ENCODE results near the gene SEZ6. TPM values are rescaled to one million over a fixed set of nuclear protein-coding genes. Genes with fewer than 3 reads are reported as not detected.

Gene SEZ6
- total RNA-seq, 1 experiment from 2014 or later, result not detected

DNA sequence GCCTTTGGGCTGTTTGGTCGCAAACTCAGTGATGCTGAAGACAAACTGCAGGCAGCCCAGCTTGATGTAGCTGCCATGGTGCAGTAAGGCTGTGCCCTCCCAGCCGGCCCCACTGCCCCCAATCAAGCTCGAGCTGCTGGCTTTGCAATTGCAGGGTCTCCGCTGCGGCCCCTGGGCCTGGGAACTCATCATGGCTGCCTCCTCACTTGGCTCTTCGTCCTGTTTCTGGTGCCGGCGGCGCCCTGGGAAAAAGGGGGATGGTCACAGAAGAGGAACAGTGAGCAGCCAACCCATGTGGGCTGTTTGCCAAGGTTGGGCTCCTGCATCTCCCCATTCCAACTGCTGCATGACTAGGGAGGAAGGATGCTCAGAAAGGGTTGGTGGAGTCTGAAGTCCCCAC, 99.6 kb downstream of the SEZ6 start:
- H3K4me3 ChIP-seq (ENCODE audit: low read depth in 2 of 2, low read length in 2 of 2), result no peak overlapping the region
- peaks cover 16% of the 10 kb centered on the region for H3K36me3 ChIP-seq (ENCODE audit: control insufficient read depth, insufficient read depth, low read length)
- ChIA-PET POLR2A (no interaction called here), CTCF (no interaction called here)
- DNase-seq (ENCODE audit: low read depth, low spot score) (no peak), ATAC-seq (no peak)
- no peak for TF ChIP-seq POLR2AphosphoS5 (IDR thresholded peaks at IDR 0.05; ENCODE audit: low read depth, low read length)
- TF ChIP-seq, protein P1, sequence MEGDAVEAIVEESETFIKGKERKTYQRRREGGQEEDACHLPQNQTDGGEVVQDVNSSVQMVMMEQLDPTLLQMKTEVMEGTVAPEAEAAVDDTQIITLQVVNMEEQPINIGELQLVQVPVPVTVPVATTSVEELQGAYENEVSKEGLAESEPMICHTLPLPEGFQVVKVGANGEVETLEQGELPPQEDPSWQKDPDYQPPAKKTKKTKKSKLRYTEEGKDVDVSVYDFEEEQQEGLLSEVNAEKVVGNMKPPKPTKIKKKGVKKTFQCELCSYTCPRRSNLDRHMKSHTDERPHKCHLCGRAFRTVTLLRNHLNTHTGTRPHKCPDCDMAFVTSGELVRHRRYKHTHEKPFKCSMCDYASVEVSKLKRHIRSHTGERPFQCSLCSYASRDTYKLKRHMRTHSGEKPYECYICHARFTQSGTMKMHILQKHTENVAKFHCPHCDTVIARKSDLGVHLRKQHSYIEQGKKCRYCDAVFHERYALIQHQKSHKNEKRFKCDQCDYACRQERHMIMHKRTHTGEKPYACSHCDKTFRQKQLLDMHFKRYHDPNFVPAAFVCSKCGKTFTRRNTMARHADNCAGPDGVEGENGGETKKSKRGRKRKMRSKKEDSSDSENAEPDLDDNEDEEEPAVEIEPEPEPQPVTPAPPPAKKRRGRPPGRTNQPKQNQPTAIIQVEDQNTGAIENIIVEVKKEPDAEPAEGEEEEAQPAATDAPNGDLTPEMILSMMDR (IDR thresholded peaks at IDR 0.05), result no peak
- no peak for TF ChIP-seq SIN3A (IDR thresholded peaks at IDR 0.05; ENCODE audit: borderline replicate concordance, insufficient read depth, low read depth, low read length)
- TF ChIP-seq, protein P2, sequence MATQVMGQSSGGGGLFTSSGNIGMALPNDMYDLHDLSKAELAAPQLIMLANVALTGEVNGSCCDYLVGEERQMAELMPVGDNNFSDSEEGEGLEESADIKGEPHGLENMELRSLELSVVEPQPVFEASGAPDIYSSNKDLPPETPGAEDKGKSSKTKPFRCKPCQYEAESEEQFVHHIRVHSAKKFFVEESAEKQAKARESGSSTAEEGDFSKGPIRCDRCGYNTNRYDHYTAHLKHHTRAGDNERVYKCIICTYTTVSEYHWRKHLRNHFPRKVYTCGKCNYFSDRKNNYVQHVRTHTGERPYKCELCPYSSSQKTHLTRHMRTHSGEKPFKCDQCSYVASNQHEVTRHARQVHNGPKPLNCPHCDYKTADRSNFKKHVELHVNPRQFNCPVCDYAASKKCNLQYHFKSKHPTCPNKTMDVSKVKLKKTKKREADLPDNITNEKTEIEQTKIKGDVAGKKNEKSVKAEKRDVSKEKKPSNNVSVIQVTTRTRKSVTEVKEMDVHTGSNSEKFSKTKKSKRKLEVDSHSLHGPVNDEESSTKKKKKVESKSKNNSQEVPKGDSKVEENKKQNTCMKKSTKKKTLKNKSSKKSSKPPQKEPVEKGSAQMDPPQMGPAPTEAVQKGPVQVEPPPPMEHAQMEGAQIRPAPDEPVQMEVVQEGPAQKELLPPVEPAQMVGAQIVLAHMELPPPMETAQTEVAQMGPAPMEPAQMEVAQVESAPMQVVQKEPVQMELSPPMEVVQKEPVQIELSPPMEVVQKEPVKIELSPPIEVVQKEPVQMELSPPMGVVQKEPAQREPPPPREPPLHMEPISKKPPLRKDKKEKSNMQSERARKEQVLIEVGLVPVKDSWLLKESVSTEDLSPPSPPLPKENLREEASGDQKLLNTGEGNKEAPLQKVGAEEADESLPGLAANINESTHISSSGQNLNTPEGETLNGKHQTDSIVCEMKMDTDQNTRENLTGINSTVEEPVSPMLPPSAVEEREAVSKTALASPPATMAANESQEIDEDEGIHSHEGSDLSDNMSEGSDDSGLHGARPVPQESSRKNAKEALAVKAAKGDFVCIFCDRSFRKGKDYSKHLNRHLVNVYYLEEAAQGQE (IDR thresholded peaks at IDR 0.05; ENCODE audit: insufficient read depth in 1 of 2, low read depth in 2 of 2, low read length in 1 of 2), result no peak
- no peaks in the 10 kb centered on the region for H3K27me3 ChIP-seq (ENCODE audit: control insufficient read depth, insufficient read depth, low read length)
- H3K9me3 ChIP-seq (ENCODE audit: control insufficient read depth, insufficient read depth, low read depth, low read length), result no peaks in the 10 kb centered on the region
- intact Hi-C loops (cut with micrococcal nuclease; ENCODE audit: unreplicated experiment), result loop anchor here (10.0 kb wide), 2 partner anchors 61 to 181 kb away; partner anchors contain the start of genes FAM222B, NEK8 and TLCD1
- no TSS peak for BruUV-seq (replicated peaks)
- in situ Hi-C loops (cut with HindIII; ENCODE audit: low pct_unique_long_range_greater_than_20kb, low sequenced_read_pairs), result no loop called here
- no peak overlapping the region for H3K27ac ChIP-seq (ENCODE audit: low read length)
- H3K4me1 ChIP-seq (ENCODE audit: control insufficient read depth, insufficient read depth, low read length), result peaks cover 4% of the 10 kb centered on the region; the same call in 1 of the 2 replicates

Other genes with a start within 250 kb of the SEZ6 start
- 38.5 TPM for gene FAM222B, start 163.2 kb downstream of the SEZ6 start, total RNA-seq (2021; ENCODE audit: unreplicated experiment)
- 74.2 TPM for gene ERAL1, start 151.0 kb downstream of the SEZ6 start, total RNA-seq (2021; ENCODE audit: unreplicated experiment)
- gene FLOT2, start 108.3 kb downstream of the SEZ6 start, total RNA-seq (2021; ENCODE audit: unreplicated experiment), result 110 TPM
- gene DHRS13, start 103.0 kb downstream of the SEZ6 start, total RNA-seq (2021; ENCODE audit: unreplicated experiment), result 5.2 TPM
- 79.1 TPM for gene PHF12, start 54.5 kb downstream of the SEZ6 start, total RNA-seq (2021; ENCODE audit: unreplicated experiment)
- 2.4 TPM for gene PIPOX, start 37.1 kb upstream of the SEZ6 start, total RNA-seq (2021; ENCODE audit: unreplicated experiment)
- 108 TPM for gene MYO18A, start 174.4 kb upstream of the SEZ6 start, total RNA-seq (2021; ENCODE audit: unreplicated experiment)
- not detected for gene CRYBA1, start 240.8 kb upstream of the SEZ6 start, total RNA-seq (2021; ENCODE audit: unreplicated experiment)

Measured in Panc1 (cell line).